ENCODE data around the gene SH3RF3. TPM values are rescaled to one million over a fixed set of nuclear protein-coding genes. Genes with fewer than 3 reads are reported as not detected.
A peak's percentile ranks its signal among the peaks of the same experiment; 100 is the strongest.

The SH3RF3 gene
- total RNA-seq, 3 donors from 2014 or later, result 3.2 to 5.6 (median 4.6) TPM

DNA sequence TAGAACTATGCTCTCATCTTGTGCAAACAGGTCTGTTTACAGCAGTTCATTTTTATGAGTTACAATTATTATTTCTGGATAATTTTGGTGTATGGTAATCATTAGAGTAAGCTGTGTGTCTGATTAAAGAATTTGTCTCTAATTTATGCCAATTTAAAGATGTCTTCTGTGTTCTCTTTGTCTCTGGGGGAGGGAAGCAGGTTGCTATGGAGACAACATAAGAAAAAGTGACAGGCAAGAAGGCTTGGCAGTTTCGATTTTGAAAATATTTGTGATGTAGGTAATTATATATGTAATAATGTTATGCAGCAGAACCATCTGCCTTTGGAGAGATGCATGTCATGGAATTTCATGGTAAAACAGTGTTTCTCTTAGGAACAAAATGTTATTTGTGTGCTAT, 78.2 kb downstream of the SH3RF3 start:
- intact Hi-C loops (cut with DNase I; ENCODE audit: low total_unique reads), result no loop called here
- Histone ChIP-seq H3K27me3 (no peaks in the 10 kb centered on the region), H3K4me3 (no peak overlapping the region), H3K4me1 (peaks cover 0 to 4% of the 10 kb centered on the region in 2 donors), H3K36me3 (no peaks in the 10 kb centered on the region), H3K9me3 (no peaks in the 10 kb centered on the region), H3K27ac (no peak overlapping the region)
- TF ChIP-seq POLR2AphosphoS5 (IDR thresholded peaks at IDR 0.05) (no peak), POLR2A (IDR thresholded peaks at IDR 0.05) (no peak)
- TF ChIP-seq, protein P1, sequence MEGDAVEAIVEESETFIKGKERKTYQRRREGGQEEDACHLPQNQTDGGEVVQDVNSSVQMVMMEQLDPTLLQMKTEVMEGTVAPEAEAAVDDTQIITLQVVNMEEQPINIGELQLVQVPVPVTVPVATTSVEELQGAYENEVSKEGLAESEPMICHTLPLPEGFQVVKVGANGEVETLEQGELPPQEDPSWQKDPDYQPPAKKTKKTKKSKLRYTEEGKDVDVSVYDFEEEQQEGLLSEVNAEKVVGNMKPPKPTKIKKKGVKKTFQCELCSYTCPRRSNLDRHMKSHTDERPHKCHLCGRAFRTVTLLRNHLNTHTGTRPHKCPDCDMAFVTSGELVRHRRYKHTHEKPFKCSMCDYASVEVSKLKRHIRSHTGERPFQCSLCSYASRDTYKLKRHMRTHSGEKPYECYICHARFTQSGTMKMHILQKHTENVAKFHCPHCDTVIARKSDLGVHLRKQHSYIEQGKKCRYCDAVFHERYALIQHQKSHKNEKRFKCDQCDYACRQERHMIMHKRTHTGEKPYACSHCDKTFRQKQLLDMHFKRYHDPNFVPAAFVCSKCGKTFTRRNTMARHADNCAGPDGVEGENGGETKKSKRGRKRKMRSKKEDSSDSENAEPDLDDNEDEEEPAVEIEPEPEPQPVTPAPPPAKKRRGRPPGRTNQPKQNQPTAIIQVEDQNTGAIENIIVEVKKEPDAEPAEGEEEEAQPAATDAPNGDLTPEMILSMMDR (IDR thresholded peaks at IDR 0.05), result no peak
- no peak for DNase-seq (ENCODE audit: low spot score in 2 of 2)

DNA sequence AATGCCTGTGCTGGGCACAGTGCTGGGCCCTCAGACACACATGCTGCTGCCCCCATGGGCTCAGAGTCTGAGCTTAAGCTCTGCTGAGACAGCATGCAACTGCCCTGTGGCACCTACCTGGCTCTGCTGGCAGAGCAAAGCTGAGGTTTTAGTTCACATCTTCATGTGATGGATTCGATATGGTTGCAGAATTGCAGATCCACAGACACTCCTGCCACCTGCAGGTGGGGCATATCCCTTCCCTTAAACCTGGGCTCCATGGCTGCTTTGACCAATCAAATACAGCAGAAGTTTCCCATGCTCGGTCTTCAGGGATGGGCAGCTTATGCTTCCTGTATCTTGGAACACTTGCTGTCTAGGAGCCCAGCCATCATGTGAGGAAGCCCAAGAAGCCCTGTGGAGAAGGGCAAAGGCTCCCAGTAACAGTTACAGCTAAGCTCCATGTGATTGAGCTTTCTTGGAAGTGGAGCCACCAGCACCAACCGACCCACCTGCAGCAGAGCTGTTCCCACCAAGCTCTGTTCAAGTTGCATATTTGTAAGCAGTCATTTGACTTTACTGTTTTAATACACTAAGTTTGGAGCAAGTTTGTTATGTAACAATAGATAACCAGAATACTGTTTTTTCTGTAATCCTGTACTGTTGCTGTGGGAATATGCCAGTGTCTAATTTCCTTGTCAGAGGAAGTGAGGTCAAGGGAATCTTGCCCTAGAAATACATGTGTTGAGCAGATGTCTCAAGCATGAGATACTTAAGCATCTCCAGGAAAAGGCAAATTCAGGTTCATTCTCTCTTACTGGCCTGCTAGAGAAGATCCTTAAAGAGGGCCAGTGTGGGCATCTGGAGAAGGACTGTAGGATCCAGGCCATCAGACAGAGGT, 79.3 kb downstream of the SH3RF3 start:
- Histone ChIP-seq H3K4me3 (no peak overlapping the region), H3K36me3 (no peaks in the 10 kb centered on the region), H3K27me3 (no peaks in the 10 kb centered on the region), H3K9me3 (no peaks in the 10 kb centered on the region), H3K4me1 (peaks cover 0 to 4% of the 10 kb centered on the region in 2 donors), H3K27ac (no peak overlapping the region)
- no peak for DNase-seq (ENCODE audit: low spot score in 2 of 2)
- TF ChIP-seq POLR2A (IDR thresholded peaks at IDR 0.05), result no peak
- TF ChIP-seq, protein P1 (IDR thresholded peaks at IDR 0.05), result no peak
- no peak for TF ChIP-seq POLR2AphosphoS5 (IDR thresholded peaks at IDR 0.05)
- intact Hi-C loops (cut with DNase I; ENCODE audit: low total_unique reads), result no loop called here

DNA sequence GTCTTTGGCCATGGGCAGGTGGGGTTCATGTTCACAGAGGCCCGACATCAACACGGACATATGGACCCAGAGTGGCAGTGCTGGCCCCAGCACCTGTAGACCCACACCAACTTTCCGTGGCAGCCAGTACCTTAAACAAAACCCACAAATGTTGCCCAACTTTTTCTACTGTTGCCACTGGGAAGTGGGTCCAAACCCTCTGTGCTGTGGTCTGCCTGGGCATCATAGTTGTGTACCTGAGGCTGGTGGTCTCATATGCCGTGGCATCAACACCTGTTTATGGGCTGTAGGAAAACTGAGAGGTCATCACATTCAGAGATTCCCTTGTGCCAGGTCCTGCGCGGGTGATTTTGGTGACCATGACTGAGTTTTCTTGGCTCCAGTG, 79.9 kb downstream of the SH3RF3 start:
- no peak overlapping the region for H3K4me3 ChIP-seq
- TF ChIP-seq POLR2A (IDR thresholded peaks at IDR 0.05) (no peak), POLR2AphosphoS5 (IDR thresholded peaks at IDR 0.05) (no peak)
- TF ChIP-seq, protein P1 (IDR thresholded peaks at IDR 0.05), result no peak
- no peaks in the 10 kb centered on the region for H3K27me3 ChIP-seq
- intact Hi-C loops (cut with DNase I; ENCODE audit: low total_unique reads), result no loop called here
- no peak for DNase-seq (ENCODE audit: low spot score in 2 of 2)
- H3K4me1 ChIP-seq, result peaks cover 0 to 4% of the 10 kb centered on the region in 2 donors
- peak overlapping the region in 1 of 2 donors; percentile 34 for H3K27ac ChIP-seq
- no peaks in the 10 kb centered on the region for H3K36me3 ChIP-seq
- no peaks in the 10 kb centered on the region for H3K9me3 ChIP-seq

DNA sequence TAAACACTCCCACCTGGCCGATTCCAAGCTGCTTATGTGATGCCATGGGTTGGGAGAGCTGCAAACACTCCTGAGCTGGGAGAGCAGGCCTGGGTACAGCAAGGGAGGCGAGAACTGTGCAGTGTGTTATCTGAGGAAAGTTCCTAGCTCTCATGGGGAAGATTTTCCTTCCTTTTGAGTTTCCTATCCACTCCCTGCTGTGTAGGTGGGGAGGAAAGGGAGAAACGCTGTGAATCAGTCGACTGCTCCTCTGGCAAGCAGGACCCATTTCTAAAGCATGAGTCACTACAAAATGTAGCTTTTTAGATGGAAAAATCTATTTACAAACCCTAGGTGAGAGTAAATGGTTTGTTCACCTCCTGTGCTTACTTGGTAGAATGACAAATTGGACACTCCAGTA, 80.4 kb downstream of the SH3RF3 start:
- H3K36me3 ChIP-seq, result no peaks in the 10 kb centered on the region
- TF ChIP-seq POLR2AphosphoS5 (IDR thresholded peaks at IDR 0.05), result no peak
- TF ChIP-seq, protein P1 (IDR thresholded peaks at IDR 0.05), result no peak
- TF ChIP-seq POLR2A (IDR thresholded peaks at IDR 0.05), result no peak
- H3K4me3 ChIP-seq, result no peak overlapping the region
- no peak for DNase-seq (ENCODE audit: low spot score in 2 of 2)
- peaks cover 0 to 4% of the 10 kb centered on the region in 2 donors for H3K4me1 ChIP-seq
- intact Hi-C loops (cut with DNase I; ENCODE audit: low total_unique reads), result no loop called here
- no peaks in the 10 kb centered on the region for H3K27me3 ChIP-seq
- peak overlapping the region; percentile 34 to 62 for H3K27ac ChIP-seq
- no peaks in the 10 kb centered on the region for H3K9me3 ChIP-seq

DNA sequence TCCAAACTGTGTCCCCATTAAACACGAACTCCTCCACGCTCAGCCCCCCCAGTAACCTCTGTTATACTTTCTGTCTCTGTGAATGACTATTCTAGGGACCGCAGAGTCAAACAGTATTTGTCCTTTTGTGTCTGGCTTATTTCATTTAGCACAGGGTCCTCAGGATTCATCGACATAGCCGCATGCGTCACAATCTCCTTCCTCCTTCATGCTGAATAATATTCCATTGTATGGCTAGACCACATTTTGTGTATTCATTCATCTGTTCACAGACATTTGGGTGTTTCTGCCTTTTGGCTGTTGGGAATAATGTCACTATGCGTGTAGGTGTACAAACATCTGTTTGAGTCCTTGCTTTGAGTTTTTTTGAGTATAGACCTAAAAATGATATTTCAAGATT, 80.9 kb downstream of the SH3RF3 start:
- H3K36me3 ChIP-seq, result no peaks in the 10 kb centered on the region
- H3K9me3 ChIP-seq, result no peaks in the 10 kb centered on the region
- H3K27me3 ChIP-seq, result no peaks in the 10 kb centered on the region
- H3K4me3 ChIP-seq, result no peak overlapping the region
- intact Hi-C loops (cut with DNase I; ENCODE audit: low total_unique reads), result no loop called here
- H3K27ac ChIP-seq, result no peak overlapping the region
- TF ChIP-seq POLR2A (IDR thresholded peaks at IDR 0.05) (no peak), POLR2AphosphoS5 (IDR thresholded peaks at IDR 0.05) (no peak)
- TF ChIP-seq, protein P1 (IDR thresholded peaks at IDR 0.05), result no peak
- H3K4me1 ChIP-seq, result peaks cover 0 to 4% of the 10 kb centered on the region in 2 donors
- no peak for DNase-seq (ENCODE audit: low spot score in 2 of 2)

Measured in breast epithelium (tissue), 4 donors.